ENCODE data around the gene SLC35F4.

DNA sequence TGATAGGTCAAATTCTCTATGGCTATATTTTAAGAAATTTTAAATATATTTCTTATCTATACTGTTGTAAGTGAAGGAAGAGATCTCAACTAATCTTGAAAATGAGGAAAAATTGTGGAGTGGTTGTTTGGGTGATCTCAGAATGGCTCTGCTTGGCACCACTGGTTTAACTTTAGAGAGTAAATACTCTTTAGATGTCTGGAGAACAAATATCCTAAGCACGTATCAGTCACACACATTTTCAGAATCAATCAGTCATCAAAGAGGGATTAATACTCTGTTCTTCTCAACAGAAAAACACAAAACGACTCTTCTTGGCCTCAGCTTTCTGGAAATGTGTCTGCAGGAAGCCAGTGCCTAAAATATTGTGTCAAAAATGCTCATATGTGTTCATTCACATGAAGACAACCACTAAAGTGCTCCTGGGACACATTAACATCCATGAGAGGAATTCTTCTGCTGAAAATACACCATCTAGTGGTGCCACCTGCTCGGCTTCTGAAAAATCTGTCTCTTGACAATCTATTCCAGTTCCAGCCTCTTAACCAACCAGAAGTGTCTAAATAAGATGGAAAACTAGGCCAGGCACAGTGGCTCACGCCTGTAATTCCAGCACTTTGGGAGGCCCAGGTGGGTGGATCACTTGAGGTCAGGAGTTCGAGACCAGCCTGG, 291.1 kb downstream of the SLC35F4 start:
- TF ChIP-seq, protein P1, sequence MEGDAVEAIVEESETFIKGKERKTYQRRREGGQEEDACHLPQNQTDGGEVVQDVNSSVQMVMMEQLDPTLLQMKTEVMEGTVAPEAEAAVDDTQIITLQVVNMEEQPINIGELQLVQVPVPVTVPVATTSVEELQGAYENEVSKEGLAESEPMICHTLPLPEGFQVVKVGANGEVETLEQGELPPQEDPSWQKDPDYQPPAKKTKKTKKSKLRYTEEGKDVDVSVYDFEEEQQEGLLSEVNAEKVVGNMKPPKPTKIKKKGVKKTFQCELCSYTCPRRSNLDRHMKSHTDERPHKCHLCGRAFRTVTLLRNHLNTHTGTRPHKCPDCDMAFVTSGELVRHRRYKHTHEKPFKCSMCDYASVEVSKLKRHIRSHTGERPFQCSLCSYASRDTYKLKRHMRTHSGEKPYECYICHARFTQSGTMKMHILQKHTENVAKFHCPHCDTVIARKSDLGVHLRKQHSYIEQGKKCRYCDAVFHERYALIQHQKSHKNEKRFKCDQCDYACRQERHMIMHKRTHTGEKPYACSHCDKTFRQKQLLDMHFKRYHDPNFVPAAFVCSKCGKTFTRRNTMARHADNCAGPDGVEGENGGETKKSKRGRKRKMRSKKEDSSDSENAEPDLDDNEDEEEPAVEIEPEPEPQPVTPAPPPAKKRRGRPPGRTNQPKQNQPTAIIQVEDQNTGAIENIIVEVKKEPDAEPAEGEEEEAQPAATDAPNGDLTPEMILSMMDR (IDR thresholded peaks at IDR 0.05; ENCODE audit: poor library complexity, severe bottlenecking) = peak; percentile 53
- TF ChIP-seq POLR2AphosphoS5 (IDR thresholded peaks at IDR 0.05) (no peak), EP300 (conservative IDR thresholded peaks at IDR 0.05; ENCODE audit: poor library complexity, severe bottlenecking) (no peak), EZH2 (IDR thresholded peaks at IDR 0.05; ENCODE audit: borderline replicate concordance, insufficient read depth, low read length, poor library complexity, severe bottlenecking) (no peak)

All from neural cell (in vitro differentiated cells).